ENCODE data around the gene FAM174C. TPM values are rescaled to one million over a fixed set of nuclear protein-coding genes. Genes with fewer than 3 reads are reported as not detected.

FAM174C gene
- total RNA-seq, 2 donors from 2014 or later, result 28.9 to 29.8 TPM

GRCh38 chr19:1269065-1269477 lies 6.3 kb upstream of the FAM174C start, which contains the start of gene CIRBP:
Gene CIRBP, plus strand, starts transcription at chr19:1269332. Its CDS starts 1,602 bp downstream, at chr19:1270934.
- Histone ChIP-seq H3K27ac (peak within 1 kb of the TSS; percentile 88 to 94), H3K9me3 (no peaks in the 10 kb centered on the region), H3K4me1 (peaks cover 0 to 85% of the 10 kb centered on the region in 2 donors), H3K27me3 (no peaks in the 10 kb centered on the region), H3K36me3 (peaks cover 37% of the 10 kb centered on the region), H3K4me3 (peak within 1 kb of the TSS; percentile 61 to 62)
- TF ChIP-seq CTCF (IDR thresholded peaks at IDR 0.05), result no peak
- peak; percentile 100 for DNase-seq (ENCODE audit: low spot score)

GRCh38 chr19:1269478-1270212 lies 5.7 kb upstream of the FAM174C start:
- Histone ChIP-seq H3K27ac (peak overlapping the region; percentile 88 to 94), H3K4me3 (peak overlapping the region; percentile 61 to 62), H3K4me1 (peaks cover 0 to 91% of the 10 kb centered on the region in 2 donors), H3K36me3 (peaks cover 42% of the 10 kb centered on the region), H3K27me3 (no peaks in the 10 kb centered on the region), H3K9me3 (no peaks in the 10 kb centered on the region)
- peak in 1 of 2 donors; percentile 37 for TF ChIP-seq CTCF (IDR thresholded peaks at IDR 0.05)
- DNase-seq (ENCODE audit: low spot score), result peak; percentile 90

GRCh38 chr19:1270213-1270853 lies 5.0 kb upstream of the FAM174C start:
- Histone ChIP-seq H3K36me3 (peaks cover 48% of the 10 kb centered on the region), H3K27ac (peak overlapping the region; percentile 88 to 94), H3K4me3 (peak overlapping the region; percentile 61 to 62), H3K9me3 (no peaks in the 10 kb centered on the region), H3K4me1 (peaks cover 0 to 91% of the 10 kb centered on the region in 2 donors), H3K27me3 (no peaks in the 10 kb centered on the region)
- no peak for DNase-seq (ENCODE audit: low spot score)
- no peak for TF ChIP-seq CTCF (IDR thresholded peaks at IDR 0.05)

GRCh38 chr19:1270854-1271527 lies 4.3 kb upstream of the FAM174C start:
- no peak for DNase-seq (ENCODE audit: low spot score)
- peaks cover 0 to 86% of the 10 kb centered on the region in 2 donors for H3K4me1 ChIP-seq
- H3K27me3 ChIP-seq, result no peaks in the 10 kb centered on the region
- TF ChIP-seq CTCF (IDR thresholded peaks at IDR 0.05), result no peak
- peak overlapping the region; percentile 61 to 62 for H3K4me3 ChIP-seq
- H3K36me3 ChIP-seq, result peaks cover 48% of the 10 kb centered on the region
- H3K9me3 ChIP-seq, result no peaks in the 10 kb centered on the region
- H3K27ac ChIP-seq, result peak overlapping the region; percentile 88 to 94

- Histone ChIP-seq H3K4me1 (peaks cover 0 to 86% of the 10 kb centered on the region in 2 donors), H3K9me3 (no peaks in the 10 kb centered on the region), H3K36me3 (peaks cover 48% of the 10 kb centered on the region), H3K27me3 (no peaks in the 10 kb centered on the region), H3K4me3 (peak overlapping the region; percentile 61 to 62), H3K27ac (peak overlapping the region; percentile 88 to 94)
- no peak for TF ChIP-seq CTCF (IDR thresholded peaks at IDR 0.05)
- no peak for DNase-seq (ENCODE audit: low spot score)
These were observed 3.6 kb upstream of the FAM174C start for GRCh38 chr19:1271528-1272422.

Measured in right atrium auricular region (tissue), 2 donors.